GM08714 (cell line): ENCODE data around the gene RO60.
A peak's percentile ranks its signal among the peaks of the same experiment; 100 is the strongest.
"Not testable (repeated sequence)": the region's sequence is repeated elsewhere in the genome, so short reads cannot be mapped to it uniquely, and the experiment has no call there.

ENCODE experiments used
- H3K4me3 ChIP-seq: fragments of 200-500 bp; sonication (Bioruptor generic); 2 replicates; pipeline ENCODE4 v1.5.1; 2014; ENCODE audit warnings: mild to moderate bottlenecking, low read length, inconsistent platforms
- ZNF274 ChIP-seq: IDR thresholded peaks from 2 replicates; pipeline ENCODE4 v1.6.1; 2012; ENCODE audit warnings: mild to moderate bottlenecking, low read depth, low read length

The RO60 gene

GRCh38 chr1:193042766-193043691, 16.4 kb upstream of the RO60 start:
- TF ChIP-seq ZNF274, result no peak
- H3K4me3 ChIP-seq, result no peak overlapping the region

- H3K4me3 ChIP-seq, result not testable (repeated sequence)
These were observed 10.5 kb upstream of the RO60 start for GRCh38 chr1:193048913-193049312.

GRCh38 chr1:193054169-193054675, 5.2 kb upstream of the RO60 start:
- no peak overlapping the region for H3K4me3 ChIP-seq
- no peak for TF ChIP-seq ZNF274

- TF ChIP-seq ZNF274, result no peak
These were observed 707 bp upstream of the RO60 start for GRCh38 chr1:193058529-193059281.

GRCh38 chr1:193060115-193060403, 647 bp downstream of the RO60 start:
- peak overlapping the region; percentile 81 for H3K4me3 ChIP-seq
- TF ChIP-seq ZNF274, result no peak

More at GRCh38 chr1:193058529-193059281, 707 bp upstream of the RO60 start:
- H3K4me3 ChIP-seq, result peak overlapping the region; percentile 81

GRCh38 chr1:193060406-193060805, 994 bp downstream of the RO60 start:
- peak overlapping the region; percentile 81 for H3K4me3 ChIP-seq
- TF ChIP-seq ZNF274, result no peak

- TF ChIP-seq ZNF274, result no peak
- H3K4me3 ChIP-seq, result peak overlapping the region; percentile 81
These were observed 1.5 kb downstream of the RO60 start for GRCh38 chr1:193060938-193061337.

- no peak for TF ChIP-seq ZNF274
- H3K4me3 ChIP-seq, result no peak overlapping the region
These were observed 3.5 kb downstream of the RO60 start for GRCh38 chr1:193062698-193063463.

- no peak for TF ChIP-seq ZNF274
- H3K4me3 ChIP-seq, result no peak overlapping the region
These were observed 6.5 kb downstream of the RO60 start for GRCh38 chr1:193065954-193066353.

- TF ChIP-seq ZNF274, result no peak
- H3K4me3 ChIP-seq, result no peak overlapping the region
These were observed 7.2 kb downstream of the RO60 start for GRCh38 chr1:193066606-193067005.

GRCh38 chr1:193068013-193068412, 8.6 kb downstream of the RO60 start:
- no peak overlapping the region for H3K4me3 ChIP-seq
- TF ChIP-seq ZNF274, result no peak

- no peak for TF ChIP-seq ZNF274
- H3K4me3 ChIP-seq, result no peak overlapping the region
These were observed 10.5 kb downstream of the RO60 start for GRCh38 chr1:193069748-193070385.

GRCh38 chr1:193070386-193070753, 11.0 kb downstream of the RO60 start:
- no peak for TF ChIP-seq ZNF274
- no peak overlapping the region for H3K4me3 ChIP-seq

GRCh38 chr1:193070942-193071341, 11.5 kb downstream of the RO60 start:
- no peak overlapping the region for H3K4me3 ChIP-seq
- TF ChIP-seq ZNF274, result no peak
